Activated gamma-delta T cell treated with anti-CD3 and anti-CD28 coated beads, Interleukin-2, amount 50 U/mL, for 16 hours (primary cell): ENCODE measurements around the gene PEX14.
"Not testable (repeated sequence)": the region's sequence is repeated elsewhere in the genome, so short reads cannot be mapped to it uniquely, and the experiment has no call there.

Experiments used
- DNase-seq: peaks from one replicate; pipeline ENCODE4 v3.0.0-alpha.2; 2020; ENCODE audit warnings: low read depth

PEX14 gene

GRCh38 chr1:10450836-10451235, 23.9 kb upstream of the PEX14 start:
- DNase-seq, result no peak

- no peak for DNase-seq
These were observed 23.5 kb upstream of the PEX14 start for GRCh38 chr1:10451287-10451686.

- DNase-seq, result no peak
These were observed 18.7 kb upstream of the PEX14 start for GRCh38 chr1:10456048-10456447.

- no peak for DNase-seq
These were observed 18.1 kb upstream of the PEX14 start for GRCh38 chr1:10456661-10457060.

GRCh38 chr1:10457462-10457861, 17.3 kb upstream of the PEX14 start:
- not testable (repeated sequence) for DNase-seq

- no peak for DNase-seq
These were observed 16.9 kb upstream of the PEX14 start for GRCh38 chr1:10457875-10458274.

- no peak for DNase-seq
These were observed 15.6 kb upstream of the PEX14 start for GRCh38 chr1:10459184-10459583.

GRCh38 chr1:10467078-10467477, 7.7 kb upstream of the PEX14 start:
- no peak for DNase-seq

GRCh38 chr1:10470043-10470442, 4.7 kb upstream of the PEX14 start:
- DNase-seq, result no peak

GRCh38 chr1:10471411-10472219, 3.1 kb upstream of the PEX14 start:
- DNase-seq, result no peak

GRCh38 chr1:10472220-10473144, 2.3 kb upstream of the PEX14 start, which contains the start of gene DFFA:
TSS of gene DFFA (minus strand) at chr1:10472529. CDS start at chr1:10472458, 71 bp downstream.
- peak; percentile 84 for DNase-seq

GRCh38 chr1:10473145-10473765, 1.5 kb upstream of the PEX14 start:
- no peak for DNase-seq

GRCh38 chr1:10474309-10474612, 489 bp upstream of the PEX14 start:
- DNase-seq, result not testable (repeated sequence)

GRCh38 chr1:10475510-10475909, 760 bp downstream of the PEX14 start:
- no peak for DNase-seq

GRCh38 chr1:10479296-10479695, 4.5 kb downstream of the PEX14 start:
- no peak for DNase-seq

GRCh38 chr1:10480614-10481013, 5.9 kb downstream of the PEX14 start:
- DNase-seq, result no peak

GRCh38 chr1:10484521-10484920, 9.8 kb downstream of the PEX14 start:
- DNase-seq, result no peak

GRCh38 chr1:10489291-10490055, 14.7 kb downstream of the PEX14 start:
- DNase-seq, result no peak

- DNase-seq, result no peak
These were observed 15.7 kb downstream of the PEX14 start for GRCh38 chr1:10490286-10490970.

- DNase-seq, result no peak
These were observed 19.6 kb downstream of the PEX14 start for GRCh38 chr1:10494418-10494753.

- peak; percentile 65 for DNase-seq
These were observed 20.2 kb downstream of the PEX14 start for GRCh38 chr1:10494754-10495474.
